AG08396 (cell line): ENCODE measurements around the gene BPIFB2.

Experiments
- DNase-seq: peaks from one replicate; pipeline ENCODE4 v3.0.0; 2012; ENCODE audit warnings: low spot score, mixed read lengths

BPIFB2 gene

DNA sequence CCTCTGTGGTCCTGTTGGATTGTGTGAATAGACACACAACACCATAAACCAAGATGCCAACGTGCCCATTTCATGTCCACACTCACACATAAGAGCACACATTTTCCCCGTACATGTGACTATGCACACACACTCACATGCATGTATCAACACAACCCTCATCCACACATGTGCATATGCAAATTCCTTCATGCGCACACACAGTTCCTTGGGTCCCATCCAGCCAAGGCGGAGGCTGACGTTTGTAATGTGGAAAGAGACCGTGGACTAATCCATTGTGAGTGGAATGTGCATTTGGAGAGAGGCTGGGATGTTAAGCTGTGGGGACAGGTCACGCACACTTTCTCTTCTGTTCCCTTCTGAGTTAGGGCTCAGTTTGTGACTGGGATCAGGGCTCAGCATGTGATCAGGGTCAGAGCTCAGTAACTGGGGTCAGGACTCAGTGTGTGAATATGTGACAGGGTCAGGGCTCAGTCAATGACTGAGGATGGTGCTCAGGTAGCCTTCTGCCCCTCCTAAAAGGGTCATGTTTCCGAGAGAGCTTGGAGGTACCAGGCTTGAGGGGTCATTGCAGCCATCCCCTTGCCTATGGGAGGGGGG, 628 bp upstream of the BPIFB2 start:
- DNase-seq: no peak

GRCh38 chr20:33008336-33009213, 1.1 kb downstream of the BPIFB2 start:
- DNase-seq: no peak

DNA sequence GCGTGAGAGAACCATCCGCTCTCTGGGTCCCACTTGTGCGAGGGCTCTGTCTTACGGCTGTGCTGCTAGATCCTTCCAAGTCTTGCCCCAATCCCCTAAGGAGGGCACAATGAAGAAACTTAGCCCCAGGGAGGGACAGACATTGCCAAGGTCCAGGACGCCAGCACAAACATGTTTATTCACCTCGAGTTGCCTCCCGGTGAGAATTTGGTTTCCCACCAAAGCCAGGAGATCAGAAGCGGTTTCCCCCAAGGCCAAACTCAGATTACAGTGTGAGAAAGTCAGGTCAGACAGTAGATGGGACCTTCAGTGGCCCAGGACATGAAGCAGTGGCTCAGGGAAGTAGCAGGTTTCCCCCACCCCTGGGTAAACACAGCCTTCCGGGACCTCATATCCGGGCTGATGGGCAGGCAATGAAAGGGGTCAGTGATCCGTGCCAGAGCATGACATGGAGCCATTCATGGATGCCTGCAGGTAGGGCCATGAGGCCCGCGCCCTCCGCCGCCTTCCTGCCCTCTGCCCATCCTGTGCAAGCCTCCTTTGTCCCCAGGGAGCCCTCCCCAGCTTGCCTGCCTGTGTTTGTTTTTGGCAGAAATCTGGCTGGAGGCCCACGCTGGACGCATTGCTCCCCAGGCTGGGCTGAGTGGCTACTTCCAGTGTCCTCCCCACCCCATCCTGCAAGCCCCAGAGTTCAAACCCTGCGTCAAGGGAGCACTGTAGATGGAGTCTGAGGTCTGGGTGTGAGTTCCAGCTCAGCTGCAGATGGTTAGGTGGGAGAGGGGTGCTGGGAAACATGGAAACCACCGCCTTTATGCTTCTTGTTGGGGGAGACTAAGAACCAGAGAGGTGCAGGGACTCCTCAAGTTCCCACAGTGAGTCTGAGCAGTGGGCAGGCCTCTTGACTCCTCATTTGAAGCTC, 2.0 kb downstream of the BPIFB2 start:
- DNase-seq: no peak

- DNase-seq: no peak
These were observed 2.6 kb downstream of the BPIFB2 start for GRCh38 chr20:33010133-33010504.

DNA sequence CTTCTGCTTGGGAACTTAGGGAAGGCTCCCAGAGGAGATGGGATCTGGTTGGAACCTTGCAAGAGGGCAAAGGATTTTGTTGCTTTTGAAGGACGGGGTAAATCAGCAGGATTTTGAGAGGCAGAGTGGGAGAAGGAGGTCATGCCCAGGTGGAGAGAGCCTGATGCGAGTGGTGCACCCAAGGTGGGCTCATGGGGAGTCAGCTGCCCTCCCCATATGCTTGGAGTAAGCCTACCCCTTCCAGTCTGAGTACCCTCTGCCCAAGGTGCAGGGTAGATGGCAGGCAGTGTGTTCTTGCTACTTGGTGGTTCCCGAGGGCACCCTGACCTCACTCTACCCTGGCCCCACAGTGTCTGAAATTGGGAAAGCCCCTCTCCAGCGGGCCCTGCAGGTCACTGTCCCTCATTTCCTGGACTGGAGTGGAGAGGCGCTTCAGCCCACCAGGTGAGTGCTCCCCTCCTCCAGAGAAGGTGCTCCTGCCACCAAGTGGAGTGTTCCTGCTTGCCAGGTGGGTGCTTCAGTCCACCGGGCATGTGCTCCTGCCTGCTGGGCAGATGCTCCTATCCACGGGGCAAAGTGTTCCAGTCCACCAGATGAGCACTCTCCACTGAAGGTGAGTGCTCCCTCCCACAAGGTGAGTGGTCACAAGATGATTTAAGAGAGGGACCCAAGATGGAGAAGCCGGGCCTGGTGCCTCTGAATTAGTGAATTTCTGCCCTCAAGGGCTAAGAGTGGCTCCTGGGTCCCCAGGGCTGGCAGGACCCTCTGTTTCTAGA, 3.4 kb downstream of the BPIFB2 start:
- DNase-seq: no peak

DNA sequence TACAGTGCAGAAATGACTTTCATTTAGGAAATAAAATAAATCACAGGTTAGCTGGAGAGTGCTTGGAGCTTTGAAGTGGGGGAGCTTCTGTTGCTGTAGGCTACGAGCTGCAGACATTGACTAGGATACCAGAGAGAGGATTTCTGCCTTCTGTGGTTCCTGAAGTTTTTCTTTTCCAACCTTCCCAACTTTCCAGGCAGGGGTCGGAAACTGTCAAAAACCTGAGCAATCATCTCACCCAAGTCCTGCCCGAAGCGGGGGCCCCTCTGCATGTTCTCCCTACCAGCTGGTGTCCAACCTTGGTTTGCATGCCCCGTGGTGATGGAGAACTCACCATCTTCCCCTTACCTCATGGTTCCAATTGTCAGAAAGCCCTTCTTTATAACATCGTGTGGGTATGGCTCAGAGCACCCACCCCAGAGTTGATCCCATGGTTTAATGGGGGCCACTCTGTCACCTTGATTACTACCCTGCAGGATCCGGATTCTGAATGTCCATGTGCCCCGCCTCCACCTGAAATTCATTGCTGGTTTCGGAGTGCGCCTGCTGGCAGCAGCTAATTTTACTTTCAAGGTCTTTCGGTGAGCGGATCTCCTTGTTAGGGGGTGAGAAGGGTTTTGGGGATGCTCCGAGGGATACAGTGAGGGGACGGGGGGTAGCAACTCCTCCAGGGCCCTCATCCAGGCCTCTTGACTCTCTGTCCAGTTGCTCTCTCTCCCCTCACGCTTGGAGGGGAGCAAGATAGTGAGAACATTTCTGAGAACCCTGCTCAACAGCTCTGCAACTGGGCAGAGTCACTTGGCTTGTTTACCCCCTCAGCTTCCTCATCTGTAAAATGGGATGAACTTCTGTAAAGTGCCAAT, 5.1 kb downstream of the BPIFB2 start:
- DNase-seq: no peak

DNA sequence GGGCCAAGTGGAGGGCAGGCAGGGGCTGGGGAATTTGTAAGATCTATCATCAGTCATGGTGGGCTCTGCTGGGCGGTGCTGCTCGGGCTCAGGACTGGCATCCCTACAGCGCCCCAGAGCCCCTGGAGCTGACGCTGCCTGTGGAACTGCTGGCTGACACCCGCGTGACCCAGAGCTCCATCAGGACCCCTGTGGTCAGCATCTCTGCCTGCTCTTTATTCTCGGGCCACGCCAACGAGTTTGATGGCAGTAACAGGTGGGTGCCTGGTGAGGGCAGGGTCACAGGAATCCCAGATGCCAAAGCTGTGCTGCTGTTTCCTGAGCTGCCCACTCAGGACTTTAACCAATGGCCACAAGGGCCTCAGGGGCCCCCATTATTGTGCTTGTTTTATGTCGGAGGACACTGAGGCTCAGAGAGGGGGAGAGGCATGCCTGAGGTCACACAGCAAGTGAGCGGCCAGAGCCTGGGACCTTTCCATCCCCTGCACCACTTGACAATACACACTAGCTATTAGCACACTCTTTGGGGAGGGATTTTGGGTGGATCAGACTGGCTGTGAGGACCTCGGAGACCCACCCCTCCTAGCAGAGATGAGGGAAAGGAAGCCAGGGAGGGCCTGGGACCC, 6.3 kb downstream of the BPIFB2 start:
- DNase-seq: no peak

GRCh38 chr20:33014336-33015113, 7.0 kb downstream of the BPIFB2 start:
- DNase-seq: no peak

- DNase-seq: no peak
These were observed 7.6 kb downstream of the BPIFB2 start for GRCh38 chr20:33015114-33015484.

- no peak for DNase-seq
These were observed 8.4 kb downstream of the BPIFB2 start for GRCh38 chr20:33015700-33016580.

GRCh38 chr20:33016581-33017109, 9.1 kb downstream of the BPIFB2 start:
- no peak for DNase-seq

DNA sequence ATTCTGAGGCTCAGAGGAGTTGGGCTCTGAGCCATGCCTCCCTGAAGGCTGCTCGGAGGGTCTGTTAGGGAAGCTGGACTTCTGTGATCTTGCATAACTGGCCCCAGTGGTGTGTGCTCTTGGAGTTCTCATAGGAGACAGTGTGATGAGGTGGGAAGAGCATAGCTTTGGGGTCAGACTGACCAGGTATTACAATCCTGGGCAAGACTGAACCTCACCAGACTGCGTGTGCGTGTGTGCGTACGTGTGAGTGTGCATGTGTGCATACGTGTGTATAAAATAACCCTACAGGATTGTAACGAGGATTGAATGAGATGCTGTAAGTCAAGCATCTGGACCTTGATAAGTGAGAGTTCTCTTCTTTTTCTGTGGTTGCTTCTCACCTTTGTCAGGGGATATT, 10.0 kb downstream of the BPIFB2 start:
- DNase-seq: no peak

DNA sequence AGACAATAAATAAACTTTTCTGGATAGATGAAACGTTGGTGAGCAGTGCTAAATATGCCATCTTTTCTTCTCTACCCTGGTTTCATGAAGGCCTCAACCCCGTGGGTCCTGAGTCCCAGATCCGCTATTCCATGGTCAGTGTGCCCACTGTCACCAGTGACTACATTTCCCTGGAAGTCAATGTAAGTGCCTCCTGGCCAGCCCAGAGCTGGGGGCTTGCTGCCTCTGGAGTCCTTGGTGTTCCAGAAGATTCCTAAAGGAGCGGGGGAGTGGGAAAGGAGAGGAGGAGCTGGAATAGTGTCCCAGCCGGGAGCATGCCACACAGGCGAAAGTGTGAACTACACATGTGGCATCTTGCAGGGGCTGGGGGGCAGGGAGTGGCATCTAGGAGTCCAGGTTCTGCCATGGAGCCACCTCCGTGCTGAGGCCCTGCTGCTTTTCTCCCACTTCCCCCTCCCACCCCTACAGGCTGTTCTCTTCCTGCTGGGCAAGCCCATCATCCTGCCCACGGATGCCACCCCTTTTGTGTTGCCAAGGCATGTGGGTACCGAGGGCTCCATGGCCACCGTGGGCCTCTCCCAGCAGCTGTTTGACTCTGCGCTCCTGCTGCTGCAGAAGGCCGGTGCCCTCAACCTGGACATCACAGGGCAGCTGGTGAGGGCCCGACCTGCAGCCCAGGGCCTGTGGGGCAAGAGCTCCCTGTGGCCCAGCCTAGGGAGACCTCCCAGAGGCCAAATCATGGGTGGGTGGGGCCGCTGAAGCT, 10.8 kb downstream of the BPIFB2 start:
- no peak for DNase-seq

- no peak for DNase-seq
These were observed 12.2 kb downstream of the BPIFB2 start for GRCh38 chr20:33019465-33020277.

DNA sequence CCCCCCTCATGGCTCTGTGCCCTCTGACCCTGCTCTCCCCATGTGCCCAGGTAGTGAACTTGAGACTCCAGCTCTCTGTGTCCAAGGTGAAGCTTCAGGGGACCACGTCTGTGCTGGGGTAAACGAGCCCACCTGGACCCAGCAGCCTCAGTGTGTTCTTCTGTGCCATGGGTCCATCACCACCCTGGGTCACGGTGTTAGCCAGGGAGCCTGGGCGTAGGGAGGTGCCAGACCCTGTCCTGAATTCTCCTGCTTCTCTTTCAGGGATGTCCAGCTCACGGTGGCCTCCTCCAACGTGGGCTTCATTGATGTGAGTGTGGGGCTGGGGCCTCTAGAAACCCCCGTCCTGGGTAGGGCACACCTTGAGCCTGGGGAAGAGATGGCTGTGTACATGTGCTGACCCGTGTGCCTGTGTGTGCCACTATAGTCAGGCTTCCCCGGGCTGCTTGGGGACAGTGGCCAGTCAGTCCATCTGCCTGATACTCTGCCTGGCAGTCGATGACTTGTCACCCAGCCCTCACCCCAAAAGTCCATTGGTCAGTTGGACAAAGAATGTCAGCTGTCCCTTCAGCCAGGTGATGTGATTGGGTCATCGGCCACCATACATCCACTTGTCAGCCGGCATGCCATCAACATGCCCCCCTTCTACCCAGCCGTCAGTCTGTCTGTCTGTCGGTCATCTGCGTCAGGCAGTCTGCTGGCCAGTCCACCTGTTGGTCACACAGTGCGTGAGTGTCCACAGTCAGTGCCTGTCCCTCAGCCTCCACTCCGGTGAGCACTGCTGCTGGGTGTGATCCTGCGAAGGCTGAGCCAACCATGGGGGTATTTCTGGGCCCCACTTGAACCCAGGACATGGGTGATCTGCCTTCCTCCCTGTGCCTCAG, 13.0 kb downstream of the BPIFB2 start:
- DNase-seq: no peak

GRCh38 chr20:33021879-33022278, 14.4 kb downstream of the BPIFB2 start:
- DNase-seq: no peak
